Eye (tissue), 1 donor: ENCODE results near the gene AGA.
A peak's percentile ranks its signal among the peaks of the same experiment; 100 is the strongest.

Experiments
- DNase-seq: peaks from one replicate; pipeline ENCODE4 v3.0.0-alpha.2; 2015

AGA gene

GRCh38 chr4:177384856-177385397 is 57.3 kb downstream of the AGA start:
- DNase-seq = peak; percentile 68

- DNase-seq = no peak
These were observed 60.4 kb downstream of the AGA start for GRCh38 chr4:177381762-177382310.
